ENCODE data around the gene SERGEF. TPM values are rescaled to one million over a fixed set of nuclear protein-coding genes. Genes with fewer than 3 reads are reported as not detected.
"Not testable (repeated sequence)": the region's sequence is repeated elsewhere in the genome, so short reads cannot be mapped to it uniquely, and the experiment has no call there.

The SERGEF gene
- total RNA-seq, 1 donor: 61.8 TPM

- Histone ChIP-seq H3K4me3 (ENCODE audit: low read length) (no peak overlapping the region), H3K9me3 (ENCODE audit: low read depth, low read length) (no peaks in the 10 kb centered on the region), H3K4me1 (ENCODE audit: insufficient read depth, low read length) (no peaks in the 10 kb centered on the region), H3K27me3 (ENCODE audit: insufficient read depth, low read length) (no peaks in the 10 kb centered on the region)
Measured at GRCh38 chr11:17883946-17884345, 128.9 kb downstream of the SERGEF start.

- Histone ChIP-seq H3K4me1 (ENCODE audit: insufficient read depth, low read length) (no peaks in the 10 kb centered on the region), H3K27me3 (ENCODE audit: insufficient read depth, low read length) (no peaks in the 10 kb centered on the region), H3K9me3 (ENCODE audit: low read depth, low read length) (no peaks in the 10 kb centered on the region), H3K4me3 (ENCODE audit: low read length) (no peak overlapping the region)
Measured at GRCh38 chr11:17883057-17883456, 129.8 kb downstream of the SERGEF start.

- no peak overlapping the region for H3K4me3 ChIP-seq (ENCODE audit: low read length)
- no peaks in the 10 kb centered on the region for H3K4me1 ChIP-seq (ENCODE audit: insufficient read depth, low read length)
- no peaks in the 10 kb centered on the region for H3K27me3 ChIP-seq (ENCODE audit: insufficient read depth, low read length)
- H3K9me3 ChIP-seq (ENCODE audit: low read depth, low read length): no peaks in the 10 kb centered on the region
Measured at GRCh38 chr11:17878743-17879142, 134.1 kb downstream of the SERGEF start.

GRCh38 chr11:17877886-17878285 lies 135.0 kb downstream of the SERGEF start:
- no peak overlapping the region for H3K4me3 ChIP-seq (ENCODE audit: low read length)
- no peaks in the 10 kb centered on the region for H3K4me1 ChIP-seq (ENCODE audit: insufficient read depth, low read length)
- H3K9me3 ChIP-seq (ENCODE audit: low read depth, low read length): no peaks in the 10 kb centered on the region
- H3K27me3 ChIP-seq (ENCODE audit: insufficient read depth, low read length): no peaks in the 10 kb centered on the region

DNA sequence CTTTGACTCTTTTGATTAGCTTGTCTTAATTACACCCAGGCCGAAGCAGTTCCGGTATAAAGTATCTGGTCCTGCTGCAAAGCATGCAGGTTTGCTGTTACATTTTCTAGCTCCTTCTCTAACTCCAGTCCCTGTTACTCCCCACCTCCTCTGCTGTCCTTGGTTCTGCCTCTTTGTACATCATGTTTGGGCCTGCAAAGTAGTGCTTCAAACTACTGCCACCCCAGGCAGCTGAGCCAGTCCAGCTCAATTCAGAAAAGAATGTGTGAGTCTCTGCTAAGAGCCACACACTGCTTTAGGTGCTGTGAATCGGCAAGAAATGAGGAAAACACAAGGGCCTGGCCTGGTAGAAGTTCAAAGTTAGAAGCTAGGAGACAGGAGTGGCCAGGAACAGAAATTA lies 136.0 kb downstream of the SERGEF start:
- Histone ChIP-seq H3K4me1 (ENCODE audit: insufficient read depth, low read length) (no peaks in the 10 kb centered on the region), H3K27me3 (ENCODE audit: insufficient read depth, low read length) (no peaks in the 10 kb centered on the region), H3K4me3 (ENCODE audit: low read length) (no peak overlapping the region), H3K9me3 (ENCODE audit: low read depth, low read length) (no peaks in the 10 kb centered on the region)

DNA sequence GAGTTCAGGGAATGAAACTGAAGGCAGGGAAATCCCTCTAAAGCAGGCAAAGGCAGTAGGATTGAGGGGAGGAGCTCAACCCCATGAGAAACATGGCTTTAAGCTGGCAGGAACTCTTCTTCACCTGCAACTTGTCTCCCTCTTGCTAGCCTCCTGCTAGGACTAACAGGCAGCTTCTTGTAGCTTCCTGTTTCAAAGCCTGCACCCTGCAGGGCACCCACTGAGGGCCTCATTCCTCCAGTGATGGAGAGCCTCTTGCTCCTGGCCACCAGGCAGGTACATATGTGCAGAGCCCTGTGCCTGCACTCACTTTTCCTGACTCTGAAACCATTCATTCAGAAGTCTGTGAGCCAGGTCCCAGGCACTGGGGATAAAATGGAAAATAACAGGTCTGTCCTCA lies 137.0 kb downstream of the SERGEF start:
- Histone ChIP-seq H3K27me3 (ENCODE audit: insufficient read depth, low read length) (no peaks in the 10 kb centered on the region), H3K4me1 (ENCODE audit: insufficient read depth, low read length) (no peaks in the 10 kb centered on the region), H3K4me3 (ENCODE audit: low read length) (no peak overlapping the region), H3K9me3 (ENCODE audit: low read depth, low read length) (no peaks in the 10 kb centered on the region)

DNA sequence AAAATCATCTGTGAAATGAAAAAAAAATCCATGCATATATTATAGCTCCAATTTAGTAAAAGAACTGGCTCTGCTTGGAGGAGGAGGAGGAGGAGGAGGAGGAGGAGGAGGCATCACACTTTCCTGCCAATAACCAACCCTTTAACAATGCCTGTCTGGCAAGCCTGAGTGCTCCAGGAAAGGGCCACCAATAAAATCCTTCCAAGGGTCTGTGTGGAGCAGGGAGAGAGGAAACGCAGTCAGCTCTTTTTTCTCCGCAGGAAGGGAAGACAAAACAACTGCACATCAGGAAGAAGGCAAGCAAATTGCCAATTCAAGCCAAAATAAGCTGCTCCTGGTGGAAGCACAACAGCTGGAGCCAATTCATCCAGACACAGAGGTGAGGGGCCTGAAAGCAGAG lies 139.3 kb downstream of the SERGEF start:
- H3K27me3 ChIP-seq (ENCODE audit: insufficient read depth, low read length): no peaks in the 10 kb centered on the region
- no peaks in the 10 kb centered on the region for H3K4me1 ChIP-seq (ENCODE audit: insufficient read depth, low read length)
- peaks cover 8% of the 10 kb centered on the region for H3K9me3 ChIP-seq (ENCODE audit: low read depth, low read length)
- H3K4me3 ChIP-seq (ENCODE audit: low read length): no peak overlapping the region

GRCh38 chr11:17868398-17868797 lies 144.4 kb downstream of the SERGEF start:
- not testable (repeated sequence) for H3K9me3 ChIP-seq (ENCODE audit: low read depth, low read length); H3K27me3 ChIP-seq (ENCODE audit: insufficient read depth, low read length); H3K4me3 ChIP-seq (ENCODE audit: low read length); H3K4me1 ChIP-seq (ENCODE audit: insufficient read depth, low read length)

- H3K9me3 ChIP-seq (ENCODE audit: low read depth, low read length): peaks cover 8% of the 10 kb centered on the region
- H3K4me3 ChIP-seq (ENCODE audit: low read length): no peak overlapping the region
- no peaks in the 10 kb centered on the region for H3K4me1 ChIP-seq (ENCODE audit: insufficient read depth, low read length)
- H3K27me3 ChIP-seq (ENCODE audit: insufficient read depth, low read length): no peaks in the 10 kb centered on the region
Measured at GRCh38 chr11:17867341-17867740, 145.5 kb downstream of the SERGEF start.

DNA sequence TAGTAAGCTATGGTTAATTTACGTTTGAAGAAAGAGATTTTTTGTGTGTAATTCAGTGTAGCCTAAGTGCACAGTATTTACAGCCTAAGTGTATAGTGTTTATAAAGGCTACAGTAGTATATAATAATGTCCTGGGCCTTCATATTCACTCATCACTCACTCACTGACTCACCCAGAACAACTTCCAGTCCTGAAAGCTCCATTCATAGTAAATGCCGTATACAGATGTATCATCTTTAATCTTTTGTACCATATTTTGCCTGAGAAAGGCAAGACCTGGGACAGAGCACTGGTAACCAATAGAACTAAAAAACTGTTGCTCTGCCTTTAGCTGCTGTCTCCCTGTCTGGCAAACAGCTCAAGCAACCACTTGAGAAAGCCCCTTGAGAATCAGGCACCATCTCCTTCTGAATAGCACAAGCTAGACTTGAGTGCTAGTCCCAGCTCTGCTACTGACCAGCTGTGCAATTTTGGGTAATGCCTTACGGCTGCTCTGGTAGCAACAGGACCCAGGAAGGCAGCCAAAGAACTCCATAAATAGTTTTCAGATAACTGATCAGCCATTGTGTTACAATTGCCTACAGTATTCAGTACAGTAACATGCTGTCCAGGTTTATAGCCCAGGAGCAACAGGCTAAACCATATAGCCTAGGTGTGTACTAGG lies 146.9 kb downstream of the SERGEF start:
- H3K27me3 ChIP-seq (ENCODE audit: insufficient read depth, low read length): no peaks in the 10 kb centered on the region
- H3K9me3 ChIP-seq (ENCODE audit: low read depth, low read length): peaks cover 8% of the 10 kb centered on the region
- no peak overlapping the region for H3K4me3 ChIP-seq (ENCODE audit: low read length)
- no peaks in the 10 kb centered on the region for H3K4me1 ChIP-seq (ENCODE audit: insufficient read depth, low read length)

DNA sequence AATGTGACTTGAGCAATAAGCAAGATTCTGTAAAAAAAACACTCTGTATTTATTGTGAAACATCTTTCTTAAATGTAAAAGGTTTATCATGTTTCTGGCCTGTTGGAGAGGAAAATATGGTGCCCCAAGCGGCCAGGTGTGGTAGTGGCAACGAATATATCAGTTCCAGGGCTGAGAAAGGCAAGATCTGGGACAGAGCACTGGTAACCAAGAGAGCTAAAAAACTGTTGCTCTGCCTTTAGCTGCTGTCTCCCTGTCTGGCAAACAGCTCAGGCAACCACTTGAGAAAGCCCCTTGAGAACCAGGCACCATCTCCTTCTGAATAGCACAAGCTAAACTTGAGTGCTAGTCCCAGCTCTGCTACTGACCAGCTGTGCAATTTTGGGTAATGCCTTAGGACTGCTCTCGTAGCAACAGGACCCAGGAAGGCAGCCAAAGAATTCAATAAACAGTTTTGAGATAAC lies 148.3 kb downstream of the SERGEF start:
- peaks cover 5% of the 10 kb centered on the region for H3K9me3 ChIP-seq (ENCODE audit: low read depth, low read length)
- no peaks in the 10 kb centered on the region for H3K4me1 ChIP-seq (ENCODE audit: insufficient read depth, low read length)
- H3K27me3 ChIP-seq (ENCODE audit: insufficient read depth, low read length): no peaks in the 10 kb centered on the region
- H3K4me3 ChIP-seq (ENCODE audit: low read length): no peak overlapping the region

GRCh38 chr11:17861036-17861755 lies 151.7 kb downstream of the SERGEF start:
- Histone ChIP-seq H3K4me3 (ENCODE audit: low read length) (no peak overlapping the region), H3K4me1 (ENCODE audit: insufficient read depth, low read length) (no peaks in the 10 kb centered on the region)

GRCh38 chr11:17859552-17859951 lies 153.3 kb downstream of the SERGEF start:
- Histone ChIP-seq H3K9me3 (ENCODE audit: low read depth, low read length) (no peaks in the 10 kb centered on the region), H3K4me3 (ENCODE audit: low read length) (no peak overlapping the region), H3K27me3 (ENCODE audit: insufficient read depth, low read length) (no peaks in the 10 kb centered on the region), H3K4me1 (ENCODE audit: insufficient read depth, low read length) (no peaks in the 10 kb centered on the region)

More at GRCh38 chr11:17861036-17861755, 151.7 kb downstream of the SERGEF start:
- Histone ChIP-seq H3K9me3 (ENCODE audit: low read depth, low read length) (no peaks in the 10 kb centered on the region), H3K27me3 (ENCODE audit: insufficient read depth, low read length) (no peaks in the 10 kb centered on the region)

GRCh38 chr11:17855531-17856290 lies 157.1 kb downstream of the SERGEF start:
- Histone ChIP-seq H3K4me3 (ENCODE audit: low read length) (no peak overlapping the region), H3K9me3 (ENCODE audit: low read depth, low read length) (no peaks in the 10 kb centered on the region), H3K27me3 (ENCODE audit: insufficient read depth, low read length) (no peaks in the 10 kb centered on the region), H3K4me1 (ENCODE audit: insufficient read depth, low read length) (no peaks in the 10 kb centered on the region)

DNA sequence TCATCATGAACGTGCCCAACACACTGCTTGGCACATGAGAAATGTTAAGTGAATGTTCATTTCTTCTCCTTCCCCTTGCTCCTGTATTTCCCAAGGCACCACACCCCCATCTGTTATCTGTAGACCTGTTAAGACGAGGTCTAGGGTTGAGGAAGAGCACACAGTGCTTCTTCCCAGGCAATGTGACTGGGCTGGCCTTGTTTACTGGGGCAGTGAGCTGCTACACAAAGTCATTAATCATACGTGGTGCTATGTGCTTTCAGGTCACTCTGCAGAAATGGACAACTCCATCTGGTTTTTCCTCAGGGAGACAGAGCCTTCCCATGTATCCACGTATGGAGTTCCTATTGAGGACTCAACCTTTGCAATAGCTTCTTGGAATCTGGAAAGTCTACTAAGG lies 159.6 kb downstream of the SERGEF start:
- H3K27me3 ChIP-seq (ENCODE audit: insufficient read depth, low read length): no peaks in the 10 kb centered on the region
- H3K9me3 ChIP-seq (ENCODE audit: low read depth, low read length): no peaks in the 10 kb centered on the region
- no peak overlapping the region for H3K4me3 ChIP-seq (ENCODE audit: low read length)
- H3K4me1 ChIP-seq (ENCODE audit: insufficient read depth, low read length): no peaks in the 10 kb centered on the region
